T-helper 2 cell (primary cell): ENCODE data around the gene MOCOS.

Source experiments
- DNase-seq, 5 experiments: peaks; one replicate each; pipeline versions ENCODE4 v3.0.0 to v3.0.0-alpha.2; 2012 to 2022

Gene MOCOS

DNA sequence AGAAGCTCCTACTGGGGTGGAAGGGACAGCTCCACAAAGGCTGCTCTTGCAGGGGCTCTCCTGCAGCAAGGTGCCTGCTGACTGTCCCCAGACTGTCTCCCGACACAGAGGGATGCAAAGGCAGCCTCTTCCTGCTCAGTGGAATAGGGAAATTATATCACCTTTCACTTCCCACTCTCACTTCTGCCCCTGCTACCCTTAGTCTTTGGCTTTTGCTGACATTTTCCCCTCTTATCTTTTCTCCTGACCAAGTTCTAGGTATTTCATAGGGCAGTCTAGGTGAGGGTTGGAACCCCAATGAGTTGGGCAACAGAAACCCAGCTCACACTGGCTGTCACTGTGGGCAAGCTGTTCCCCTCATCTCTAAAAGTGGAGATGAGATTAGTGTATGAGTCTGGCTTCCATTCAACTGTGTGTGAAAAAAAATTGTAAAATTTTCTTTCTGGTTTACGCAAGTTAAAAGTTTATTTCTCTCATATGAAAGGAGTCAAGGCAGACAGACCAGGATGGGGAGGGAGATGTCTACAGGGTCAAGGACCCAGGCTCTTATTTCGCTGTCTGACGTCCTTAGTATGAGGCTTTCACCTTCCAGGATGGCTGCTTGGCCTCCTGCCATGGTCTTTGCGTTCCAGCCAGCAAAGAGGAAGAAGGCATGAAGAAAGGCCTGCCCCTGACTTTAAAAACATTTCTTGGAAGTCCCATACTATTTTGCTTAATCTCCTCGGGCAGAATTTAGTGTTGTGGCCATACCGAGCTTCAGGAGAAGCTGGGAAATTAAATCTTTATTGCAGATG, 7.5 kb upstream of the MOCOS start:
- DNase-seq, result no peak

DNA sequence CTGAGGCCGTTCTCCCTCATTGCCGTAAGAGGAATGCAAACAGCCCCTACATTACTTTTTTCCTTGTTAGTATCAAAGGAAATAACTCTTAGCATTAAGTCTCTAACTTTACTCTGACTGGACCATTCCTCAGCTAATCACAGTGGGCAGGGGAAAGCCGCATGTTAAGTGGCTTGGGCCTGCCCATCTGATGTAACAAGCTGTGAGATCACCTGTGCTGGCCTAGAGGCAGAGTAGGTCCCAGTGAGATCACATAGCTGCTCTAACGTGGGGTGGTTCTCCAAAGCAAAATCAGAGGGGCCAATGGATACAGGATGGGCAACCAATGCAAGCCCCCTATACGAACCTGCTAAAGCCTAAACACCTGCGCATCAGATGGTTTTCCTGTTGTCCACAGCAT, 5.9 kb upstream of the MOCOS start:
- no peak for DNase-seq

DNA sequence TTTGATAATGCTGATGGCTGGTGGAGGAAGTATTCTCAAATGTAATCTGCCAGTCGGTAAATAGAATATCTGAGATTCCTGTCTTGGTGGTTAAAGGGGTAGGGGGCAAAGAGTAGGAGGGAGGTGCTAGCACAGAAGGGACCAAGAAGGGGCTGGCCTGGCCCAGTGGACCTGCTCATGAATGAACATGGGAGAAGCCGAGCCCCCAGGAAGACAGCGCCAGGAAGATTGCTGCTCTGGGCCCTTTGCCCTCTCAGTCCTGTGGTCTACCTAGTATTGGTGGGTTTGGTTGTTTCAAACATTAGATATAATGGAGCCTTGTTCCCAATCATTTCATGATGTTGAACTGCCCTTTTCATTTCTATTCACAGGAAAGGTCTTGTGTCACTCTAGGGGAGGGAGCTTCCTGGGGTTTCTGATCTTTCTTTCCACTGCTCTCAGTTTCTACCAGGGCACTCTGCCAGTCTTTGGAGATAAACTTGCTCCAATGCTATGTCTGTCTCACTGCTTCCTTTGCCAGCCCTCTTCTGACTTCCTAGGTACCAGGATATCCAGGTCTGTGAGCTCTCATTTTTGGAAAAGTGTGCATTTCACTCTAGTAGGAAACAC, 5.3 kb upstream of the MOCOS start:
- DNase-seq, result no peak

DNA sequence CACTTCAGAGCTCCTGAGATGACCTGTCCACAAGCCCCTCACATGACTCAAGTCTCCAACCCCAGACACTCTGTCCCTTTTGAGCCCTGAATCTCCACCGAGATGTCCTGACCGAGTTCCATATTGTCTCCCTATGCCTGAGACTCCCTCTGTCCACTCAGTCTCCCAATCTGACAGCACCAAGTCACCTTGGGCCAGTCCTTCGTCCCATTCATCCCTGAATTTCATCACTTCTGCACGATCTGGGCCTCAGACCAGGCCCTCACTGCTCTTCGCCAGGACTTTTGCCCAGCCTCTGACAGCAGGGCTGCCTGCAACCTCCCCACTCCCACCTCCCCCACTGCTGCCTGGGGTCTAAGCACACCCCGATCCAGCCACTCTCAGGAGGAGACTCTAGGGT, 4.3 kb upstream of the MOCOS start:
- DNase-seq, result no peak

DNA sequence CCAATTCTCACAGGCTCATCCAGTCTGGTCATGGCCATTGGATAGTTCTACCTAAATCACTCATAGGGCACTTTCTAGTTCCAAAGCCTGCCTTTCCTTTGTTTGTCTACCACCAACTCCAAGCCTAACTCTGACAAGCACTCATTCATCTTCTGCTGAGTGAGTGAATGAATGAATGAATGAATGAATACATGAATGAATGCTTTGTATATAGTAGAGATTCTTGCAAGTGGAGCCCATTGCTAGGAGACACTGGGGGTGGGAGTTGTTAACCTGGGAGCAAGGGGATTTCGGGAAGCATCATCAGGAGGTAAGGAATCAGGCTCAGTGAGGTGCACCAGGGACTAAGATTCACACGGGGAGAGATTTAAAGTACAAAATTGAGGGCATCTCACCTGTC, 3.3 kb upstream of the MOCOS start:
- DNase-seq, result no peak

DNA sequence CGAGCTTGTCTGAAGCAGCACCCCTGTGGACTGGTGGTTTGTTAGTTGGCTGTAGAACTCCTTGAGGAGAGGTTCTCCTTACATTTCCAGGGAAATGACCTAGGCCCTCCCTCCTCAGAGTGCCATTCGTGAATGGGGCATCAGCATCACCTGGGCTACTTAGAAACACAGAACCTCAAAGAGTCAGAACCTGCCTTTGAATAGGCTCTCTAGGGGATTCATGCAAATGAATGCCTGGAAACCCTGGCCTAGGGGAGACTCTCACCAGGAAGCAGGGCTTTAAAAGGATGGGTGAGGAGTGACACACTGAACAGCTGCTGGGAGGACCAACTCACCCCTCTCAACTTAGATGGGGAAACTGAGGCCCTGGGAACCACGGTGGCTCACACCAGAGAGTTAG, 2.1 kb upstream of the MOCOS start:
- no peak for DNase-seq

DNA sequence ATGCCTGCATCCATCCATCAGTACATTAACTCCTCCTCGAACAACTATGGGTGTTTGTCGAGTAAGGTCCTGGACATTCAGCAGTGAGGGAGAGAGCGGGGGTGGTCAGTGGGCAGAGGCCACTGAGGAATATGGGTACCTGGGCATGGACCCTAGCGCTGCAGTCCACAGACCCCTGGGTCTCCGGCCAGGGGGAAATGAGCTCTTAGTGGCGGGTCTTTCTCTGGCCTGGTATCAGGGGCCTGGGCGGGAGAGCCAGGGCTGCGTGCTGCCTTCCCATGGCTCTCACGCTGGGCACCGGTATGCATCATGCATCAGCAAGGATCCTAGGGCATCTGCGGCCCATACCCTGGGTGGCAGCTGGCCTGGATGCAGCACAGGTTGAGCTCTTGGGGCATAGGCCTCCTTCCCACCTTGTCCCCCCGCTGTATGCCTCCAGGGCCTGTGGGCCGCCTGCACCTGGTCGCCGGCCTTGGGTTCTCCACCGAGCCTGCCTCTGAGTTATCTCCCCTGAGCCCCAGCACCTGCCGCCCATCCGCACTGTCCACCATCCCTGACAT, 1.3 kb upstream of the MOCOS start:
- DNase-seq, result no peak

DNA sequence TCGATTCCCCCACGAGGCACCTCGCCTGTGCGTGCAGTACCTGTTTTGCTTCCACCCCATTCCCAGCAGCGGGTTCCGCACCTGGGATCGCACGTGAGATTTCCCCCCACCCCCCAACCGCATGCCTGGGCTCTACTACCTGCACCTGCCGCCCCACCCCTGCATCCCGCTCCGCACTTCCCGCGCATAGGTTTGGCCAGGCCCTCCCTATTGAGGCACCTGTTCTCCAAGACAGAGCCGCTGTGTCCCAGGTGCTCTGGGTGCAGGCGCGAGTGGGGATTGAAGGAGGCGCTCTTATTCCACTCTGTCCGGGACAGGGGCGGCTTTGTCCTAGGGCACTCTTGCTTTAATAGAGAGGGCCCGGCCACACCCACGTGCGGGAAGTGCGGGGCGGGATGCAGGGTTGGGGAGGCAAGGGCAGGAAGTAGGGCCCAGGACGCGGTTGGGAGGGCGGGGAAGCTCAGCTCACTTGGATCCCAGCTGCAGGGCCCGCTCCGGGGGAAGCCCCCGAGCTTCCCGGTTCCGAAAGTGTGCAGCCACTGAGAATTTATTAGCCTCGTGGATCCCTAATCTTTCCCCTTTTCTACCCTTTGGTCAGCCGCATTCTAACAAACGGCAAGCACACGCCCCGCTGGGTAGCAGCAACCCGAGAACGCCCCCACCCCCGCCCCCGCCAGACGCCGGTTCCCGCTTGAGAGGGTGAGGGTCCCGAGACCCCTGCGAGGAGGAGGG, 670 bp upstream of the MOCOS start:
- peak in 1 of 5 experiments; percentile 12 for DNase-seq

DNA sequence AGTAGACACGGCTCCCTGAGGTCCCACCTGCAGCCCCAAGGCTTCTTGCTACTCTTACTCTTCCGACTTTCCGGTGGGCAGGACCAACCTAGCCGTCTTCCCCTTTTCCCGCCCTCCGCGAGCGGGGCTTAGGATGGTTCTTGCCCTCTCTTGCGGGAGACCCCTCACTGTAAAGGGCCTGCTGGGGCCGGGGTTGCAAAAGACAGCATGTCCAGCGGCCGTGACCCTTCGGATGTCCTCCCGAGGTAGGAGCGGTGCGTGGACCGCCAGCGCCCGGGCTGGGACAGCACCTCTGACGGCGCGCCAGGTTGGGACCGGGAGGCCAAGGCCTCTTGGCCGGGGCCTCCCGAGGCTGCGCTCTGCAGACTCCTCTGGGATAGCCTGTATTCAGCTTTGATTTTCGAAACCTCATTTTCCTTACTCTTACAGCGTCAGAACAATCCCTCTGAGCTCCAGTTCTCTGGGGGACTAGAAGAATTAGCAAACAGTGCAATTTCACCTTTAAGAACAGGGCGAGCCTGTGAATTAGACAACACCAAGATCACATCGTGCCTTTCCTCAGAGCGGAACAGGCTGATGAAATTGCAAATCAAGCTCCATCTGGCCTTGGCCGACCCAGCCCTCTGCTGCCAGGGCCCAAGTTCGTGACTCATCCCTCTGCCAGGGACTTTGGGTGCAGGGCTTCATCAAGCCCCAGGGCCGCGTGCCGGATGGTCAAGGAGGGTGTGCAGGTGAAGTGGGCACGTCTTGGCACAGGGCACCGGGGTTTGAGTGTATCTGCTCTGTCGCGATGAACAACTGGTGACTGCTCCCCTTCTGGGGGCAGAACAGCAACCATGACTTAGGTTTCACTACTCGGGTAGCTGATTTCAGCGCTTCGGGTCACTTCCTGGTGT, 777 bp downstream of the MOCOS start:
- DNase-seq, result no peak

DNA sequence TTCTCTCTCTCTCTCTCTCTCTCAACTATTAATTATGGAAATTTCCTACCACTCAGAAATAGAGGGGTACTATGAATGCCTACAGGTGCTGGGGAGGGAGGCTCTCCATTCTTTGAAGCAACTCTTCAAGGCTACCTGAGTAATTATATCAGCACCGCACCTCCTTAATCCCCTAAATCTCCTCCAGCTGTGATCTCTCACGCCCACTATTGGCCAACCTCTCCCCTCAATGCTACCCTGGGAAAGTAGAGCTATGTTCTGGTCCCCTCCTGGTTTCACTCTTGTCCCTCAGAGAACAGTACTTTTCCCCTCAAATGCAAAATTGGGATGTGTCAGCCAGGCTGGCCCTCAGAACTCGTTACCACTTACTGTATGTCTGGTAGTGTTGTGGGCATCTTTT, 1.6 kb downstream of the MOCOS start:
- no peak for DNase-seq

DNA sequence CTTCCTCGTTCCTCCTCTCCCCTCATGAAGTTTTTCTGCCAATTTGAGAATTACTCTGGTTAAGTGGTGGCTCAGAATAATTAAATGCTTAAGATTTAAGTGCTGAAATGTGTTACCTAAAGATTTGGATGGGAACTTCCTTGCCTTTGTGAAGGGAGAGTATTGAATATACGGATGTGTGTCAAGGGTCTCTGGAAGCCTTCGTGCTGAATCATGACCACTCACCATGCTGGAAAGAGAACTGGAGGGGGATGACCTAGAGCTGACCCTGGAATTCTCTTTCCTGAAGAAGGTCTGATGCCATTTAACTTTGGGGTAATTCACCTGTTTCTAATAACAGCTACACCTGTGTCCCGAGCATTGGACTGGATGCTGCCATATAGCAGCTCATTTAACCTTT, 2.2 kb downstream of the MOCOS start:
- no peak for DNase-seq

DNA sequence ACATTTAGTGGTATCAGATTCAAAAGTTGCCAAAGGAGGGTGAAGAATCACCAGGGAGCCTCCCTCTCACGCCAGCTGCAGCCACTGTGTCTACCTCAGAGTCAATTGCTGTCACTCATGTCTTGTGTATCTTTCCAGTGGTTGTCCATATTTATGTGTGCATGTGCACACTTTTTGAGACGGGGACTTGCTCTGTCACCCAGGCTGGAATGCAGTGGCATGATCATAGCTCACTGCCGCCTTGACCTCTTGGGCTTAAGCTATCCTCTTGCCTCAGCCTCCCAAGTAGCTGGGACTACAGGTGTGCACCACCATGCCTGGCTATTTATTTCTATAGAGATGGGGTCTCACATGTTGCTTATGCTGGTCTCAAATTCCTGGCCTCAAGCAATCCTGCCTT, 4.0 kb downstream of the MOCOS start:
- no peak for DNase-seq

DNA sequence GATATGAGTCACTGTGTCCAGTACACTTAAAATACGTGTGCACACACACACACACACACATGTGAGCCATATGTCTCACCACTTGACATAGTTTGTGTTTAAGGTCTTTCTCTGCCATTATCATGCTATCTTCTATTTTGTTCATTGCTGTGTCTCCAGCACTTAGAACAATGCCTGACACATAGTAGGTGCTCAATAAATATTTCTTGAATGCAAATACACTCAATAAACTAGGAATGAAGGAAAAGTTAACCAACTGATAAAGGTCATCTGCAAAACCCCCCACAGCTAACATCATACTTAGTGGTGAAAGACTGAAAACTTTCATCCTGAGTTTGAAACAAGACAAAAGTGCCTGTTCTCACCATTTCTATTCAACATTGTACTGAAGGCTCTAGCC, 4.4 kb downstream of the MOCOS start:
- DNase-seq, result no peak

DNA sequence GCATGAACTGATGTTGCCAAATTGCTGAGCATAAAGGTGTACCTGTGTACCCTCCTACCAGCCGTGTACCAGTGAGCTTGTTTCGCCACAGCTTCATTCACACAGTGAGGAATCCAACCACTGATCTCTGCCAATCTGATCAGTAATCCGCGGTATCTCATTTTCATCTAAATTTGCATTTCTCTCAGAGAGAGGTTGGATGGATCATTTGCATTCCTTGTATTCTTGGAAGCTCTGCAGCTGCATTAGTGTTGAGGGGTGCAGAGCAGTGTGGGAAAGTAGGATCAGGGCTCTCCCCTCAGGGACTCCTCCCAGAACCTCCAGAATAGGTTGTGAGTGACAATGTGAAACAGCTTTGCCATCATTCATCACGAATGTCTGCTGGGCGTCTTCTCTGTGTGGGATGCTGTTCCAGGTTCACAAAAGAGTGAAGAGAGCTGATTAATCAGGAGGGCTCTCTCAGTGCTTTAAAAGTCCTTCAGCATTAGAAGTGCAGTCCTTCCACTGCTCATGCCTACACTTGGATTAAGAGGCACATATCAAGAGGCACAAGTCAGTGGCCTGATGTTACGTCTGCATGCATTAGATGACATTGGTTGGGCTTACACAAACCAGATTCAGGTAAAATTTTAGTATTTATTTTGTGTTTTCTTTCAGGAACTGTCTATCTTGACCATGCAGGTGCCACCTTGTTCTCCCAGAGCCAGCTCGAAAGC, 7.5 kb downstream of the MOCOS start:
- no peak for DNase-seq

DNA sequence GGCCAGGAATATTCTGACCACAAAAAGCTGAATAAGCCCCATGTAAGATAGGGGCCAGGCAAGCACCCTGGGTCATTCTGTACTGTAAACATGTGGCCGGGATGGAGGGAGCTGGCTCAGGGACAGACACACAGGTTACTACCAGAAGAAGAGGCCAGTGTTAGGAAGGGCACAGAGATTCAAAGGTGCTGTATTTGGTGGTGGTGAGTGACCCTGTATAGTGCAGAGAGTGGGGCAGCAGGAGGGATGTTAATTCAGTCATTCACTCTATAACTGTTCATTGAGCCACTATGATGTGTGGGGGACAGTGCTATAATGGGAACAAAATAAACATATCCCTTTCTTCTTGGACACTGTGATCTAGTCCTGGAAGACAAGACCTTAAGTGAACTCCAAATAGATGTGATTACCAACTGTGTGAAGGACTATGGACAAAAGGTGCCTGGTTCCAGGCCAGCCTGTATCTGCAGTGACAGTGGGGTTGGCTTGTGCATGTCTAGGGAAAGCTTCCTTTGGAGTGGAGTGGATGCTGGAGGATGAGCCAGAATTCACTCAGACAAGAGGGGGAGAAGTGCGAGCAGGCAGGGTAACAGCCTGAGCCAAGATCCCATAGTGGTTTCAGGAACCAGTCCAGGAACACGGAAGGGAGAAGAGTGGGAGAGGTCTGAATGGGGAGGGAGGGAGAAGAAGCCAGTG, 8.3 kb downstream of the MOCOS start:
- DNase-seq, result no peak

DNA sequence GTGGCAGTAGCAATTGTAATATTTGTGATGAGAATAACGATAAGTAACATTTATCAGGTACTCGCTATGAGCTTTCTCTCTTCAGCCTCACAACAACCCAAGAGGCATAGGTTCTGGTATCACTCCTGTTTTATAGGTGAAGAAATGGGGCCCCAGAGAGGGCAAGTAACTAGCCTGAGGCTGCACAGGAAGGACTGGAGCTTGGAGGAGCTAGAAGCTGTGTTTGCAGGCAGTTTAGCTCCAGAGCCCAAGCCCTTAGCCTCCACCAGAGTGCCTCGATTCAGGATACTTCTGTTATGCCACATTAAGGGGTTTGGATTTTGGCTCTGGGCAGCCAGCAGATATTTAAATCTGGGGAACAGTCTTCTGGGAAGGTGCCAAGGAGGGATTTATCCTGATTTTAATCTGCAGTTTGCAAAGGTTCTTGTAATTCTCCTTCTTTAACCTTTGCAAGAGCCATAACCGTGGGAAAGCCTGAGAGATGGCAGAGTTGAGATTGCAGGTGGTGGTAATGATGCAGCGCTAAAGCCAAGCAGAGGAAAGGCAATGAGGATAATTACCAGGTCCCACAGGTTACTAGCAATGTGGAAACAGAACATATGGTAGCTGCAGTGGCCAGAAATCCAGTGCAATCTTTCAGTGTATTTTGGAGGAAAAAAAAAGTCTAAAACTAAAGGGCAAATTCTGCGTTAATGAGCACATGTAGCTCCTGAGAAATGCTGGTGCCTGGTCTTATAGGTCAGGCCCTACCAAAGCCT, 9.1 kb downstream of the MOCOS start:
- no peak for DNase-seq

DNA sequence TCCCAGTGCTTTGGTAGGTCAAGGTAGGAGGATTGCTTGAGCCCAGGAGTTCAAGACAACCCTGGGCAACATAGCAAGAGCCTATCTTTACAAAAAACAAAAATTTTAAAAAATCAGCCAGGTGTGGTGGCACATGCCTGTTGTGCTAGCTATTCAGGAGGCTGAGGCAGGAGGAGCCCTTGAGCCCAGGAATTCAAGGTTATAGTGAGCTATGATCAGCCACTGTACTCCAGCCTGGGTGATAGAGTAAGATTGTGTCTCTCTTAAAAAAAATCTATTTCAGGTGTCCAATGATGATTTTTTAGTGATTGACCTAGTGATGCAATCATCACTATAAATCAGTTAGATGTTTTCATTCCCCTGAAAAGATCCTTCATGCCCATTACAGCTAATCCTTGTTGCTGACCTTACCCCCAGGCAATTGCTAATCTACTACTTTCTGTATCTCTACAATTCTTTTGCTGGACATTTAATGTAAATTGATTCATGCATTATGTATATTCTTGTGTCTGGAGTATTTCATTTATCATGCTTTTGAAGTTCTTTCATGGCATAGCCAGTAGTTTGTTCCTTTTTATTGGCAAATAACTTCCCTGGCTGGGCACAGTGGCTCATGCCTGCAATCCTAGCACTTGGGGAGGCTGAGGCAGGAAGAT, 10.3 kb downstream of the MOCOS start:
- DNase-seq, result no peak

DNA sequence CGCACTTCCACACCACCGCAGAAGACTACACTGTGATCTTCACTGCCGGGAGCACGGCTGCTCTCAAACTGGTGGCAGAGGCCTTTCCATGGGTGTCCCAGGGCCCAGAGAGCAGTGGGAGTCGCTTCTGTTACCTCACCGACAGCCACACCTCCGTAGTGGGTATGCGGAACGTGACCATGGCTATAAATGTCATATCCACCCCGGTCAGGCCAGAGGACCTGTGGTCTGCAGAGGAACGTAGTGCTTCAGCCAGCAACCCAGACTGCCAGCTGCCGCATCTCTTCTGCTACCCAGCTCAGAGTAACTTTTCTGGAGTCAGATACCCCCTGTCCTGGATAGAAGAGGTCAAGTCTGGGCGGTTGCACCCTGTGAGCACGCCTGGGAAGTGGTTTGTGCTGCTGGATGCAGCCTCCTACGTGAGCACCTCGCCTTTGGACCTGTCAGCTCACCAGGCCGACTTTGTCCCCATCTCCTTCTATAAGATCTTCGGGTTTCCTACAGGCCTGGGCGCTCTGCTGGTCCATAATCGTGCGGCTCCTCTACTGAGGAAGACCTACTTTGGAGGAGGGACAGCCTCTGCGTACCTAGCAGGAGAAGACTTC, 12.5 kb downstream of the MOCOS start:
- DNase-seq, result no peak

DNA sequence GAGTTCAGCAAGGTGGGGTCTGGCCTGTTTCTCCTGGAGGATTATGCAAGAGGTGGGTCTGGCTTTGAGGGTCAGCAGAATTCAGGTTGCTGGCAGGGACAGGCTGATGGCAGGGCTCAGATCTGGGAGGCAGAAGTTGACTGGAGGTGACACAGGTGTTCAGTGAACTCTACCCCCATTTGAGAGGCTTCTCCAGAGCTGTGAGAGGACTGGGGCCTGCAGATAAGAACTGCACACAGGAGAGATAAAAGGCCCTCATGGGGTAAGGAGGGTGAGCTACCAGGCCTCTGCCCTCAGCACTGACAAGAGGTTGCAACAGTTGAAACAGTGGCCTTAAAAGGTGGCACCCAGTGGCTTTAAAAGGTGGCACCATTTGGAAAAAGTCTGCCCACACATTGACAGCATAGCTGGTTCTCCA, 13.1 kb downstream of the MOCOS start:
- no peak for DNase-seq

DNA sequence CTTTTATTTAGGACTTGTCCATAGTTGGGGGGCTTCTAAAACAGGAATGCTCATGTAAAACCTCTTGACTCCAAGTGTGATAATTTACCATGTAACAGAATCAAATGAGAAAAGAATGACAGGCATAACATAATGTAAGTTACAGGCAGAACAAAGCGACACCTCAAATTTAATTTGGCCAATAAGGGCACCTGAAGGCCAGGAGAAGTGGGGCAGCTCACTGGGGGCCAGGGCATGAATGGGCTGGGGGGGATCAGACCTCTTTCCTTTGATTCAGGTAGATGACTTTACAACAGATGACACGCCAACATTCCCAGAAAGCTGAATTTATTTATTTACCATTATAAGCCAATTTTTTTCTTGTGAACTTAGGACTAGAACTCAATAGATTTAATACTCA, 14.5 kb downstream of the MOCOS start:
- no peak for DNase-seq
